AG10803 (cell line): ENCODE results near the gene CAMK2G.

Experiments used
- DNase-seq: peaks from one replicate; pipeline ENCODE4 v3.0.0; 2010; ENCODE audit warnings: low read depth
- H3K4me3 ChIP-seq: 2 replicates; pipeline ENCODE4 v1.5.1; 2011; ENCODE audit warnings: mild to moderate bottlenecking, low read length, control low read depth
- TF ChIP-seq, protein P1 (sequence below): conservative IDR thresholded peaks from 2 replicates; pipeline ENCODE4 v1.5.1; 2011; ENCODE audit warnings: mild to moderate bottlenecking, low read length, control low read depth, inconsistent platforms

Gene CAMK2G

DNA sequence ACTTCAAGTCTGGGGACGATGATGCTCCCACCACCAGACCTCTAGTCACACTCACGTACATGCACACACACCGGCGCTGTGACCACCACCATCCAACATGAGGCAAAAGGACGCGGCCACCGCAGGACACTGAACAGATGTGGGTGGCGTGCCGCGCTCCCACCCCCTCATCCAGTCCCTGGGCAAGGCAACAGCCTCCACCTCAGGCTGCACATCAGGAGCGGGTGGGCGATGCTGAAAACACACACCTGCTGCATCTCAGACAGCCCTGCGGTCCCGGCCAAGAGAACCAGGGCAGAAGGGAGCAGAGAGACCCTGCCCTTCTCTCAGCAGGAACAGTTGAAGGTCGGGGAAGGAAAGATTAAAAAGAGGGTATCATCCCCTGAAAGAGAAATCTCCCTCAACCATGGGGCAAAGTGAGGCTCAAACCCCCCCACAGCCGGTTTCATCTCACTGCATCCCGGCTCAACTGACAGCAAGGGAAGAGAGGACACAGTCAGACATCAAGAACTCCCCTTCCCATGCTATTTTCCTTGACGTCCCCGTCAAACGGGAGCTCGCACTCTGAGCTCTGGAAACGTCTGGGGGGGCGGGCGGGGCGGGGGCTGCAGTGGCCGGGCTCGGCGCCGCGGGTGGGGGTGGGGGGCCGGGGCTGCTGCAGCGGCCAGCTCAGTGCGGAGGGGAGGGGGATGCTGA is 1.1 kb downstream of the CAMK2G start:
- peak overlapping the region; percentile 70 for H3K4me3 ChIP-seq
- no peak for DNase-seq
- TF ChIP-seq, protein P1, sequence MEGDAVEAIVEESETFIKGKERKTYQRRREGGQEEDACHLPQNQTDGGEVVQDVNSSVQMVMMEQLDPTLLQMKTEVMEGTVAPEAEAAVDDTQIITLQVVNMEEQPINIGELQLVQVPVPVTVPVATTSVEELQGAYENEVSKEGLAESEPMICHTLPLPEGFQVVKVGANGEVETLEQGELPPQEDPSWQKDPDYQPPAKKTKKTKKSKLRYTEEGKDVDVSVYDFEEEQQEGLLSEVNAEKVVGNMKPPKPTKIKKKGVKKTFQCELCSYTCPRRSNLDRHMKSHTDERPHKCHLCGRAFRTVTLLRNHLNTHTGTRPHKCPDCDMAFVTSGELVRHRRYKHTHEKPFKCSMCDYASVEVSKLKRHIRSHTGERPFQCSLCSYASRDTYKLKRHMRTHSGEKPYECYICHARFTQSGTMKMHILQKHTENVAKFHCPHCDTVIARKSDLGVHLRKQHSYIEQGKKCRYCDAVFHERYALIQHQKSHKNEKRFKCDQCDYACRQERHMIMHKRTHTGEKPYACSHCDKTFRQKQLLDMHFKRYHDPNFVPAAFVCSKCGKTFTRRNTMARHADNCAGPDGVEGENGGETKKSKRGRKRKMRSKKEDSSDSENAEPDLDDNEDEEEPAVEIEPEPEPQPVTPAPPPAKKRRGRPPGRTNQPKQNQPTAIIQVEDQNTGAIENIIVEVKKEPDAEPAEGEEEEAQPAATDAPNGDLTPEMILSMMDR, result no peak

DNA sequence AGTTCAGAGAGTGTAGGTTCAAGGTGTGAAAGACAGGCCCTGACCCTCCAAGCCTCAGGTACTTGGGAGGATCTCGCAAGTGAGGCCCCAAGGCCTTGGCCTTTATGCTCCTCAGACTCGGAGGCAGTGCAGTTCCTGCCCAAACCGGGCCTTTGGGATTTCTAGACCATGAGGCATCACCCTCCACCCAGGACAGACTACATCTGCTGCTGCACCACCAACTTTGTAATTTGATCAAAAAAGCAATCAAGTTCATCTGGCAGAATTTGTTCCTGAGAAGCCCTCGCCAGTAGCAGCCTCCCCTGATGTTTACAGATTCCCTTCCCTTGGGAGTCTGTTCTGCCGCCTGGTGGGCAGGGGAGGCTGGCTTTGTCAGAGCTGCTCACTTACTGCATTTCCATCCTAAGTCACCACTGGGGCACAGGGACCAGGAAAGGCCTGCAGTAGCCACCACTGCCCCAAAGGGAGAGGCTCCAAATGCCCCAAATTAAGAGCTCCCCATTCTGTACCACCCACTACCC is 2.1 kb downstream of the CAMK2G start:
- TF ChIP-seq, protein P1, result peak; percentile 53
- peak overlapping the region; percentile 70 for H3K4me3 ChIP-seq
- peak; percentile 59 for DNase-seq

DNA sequence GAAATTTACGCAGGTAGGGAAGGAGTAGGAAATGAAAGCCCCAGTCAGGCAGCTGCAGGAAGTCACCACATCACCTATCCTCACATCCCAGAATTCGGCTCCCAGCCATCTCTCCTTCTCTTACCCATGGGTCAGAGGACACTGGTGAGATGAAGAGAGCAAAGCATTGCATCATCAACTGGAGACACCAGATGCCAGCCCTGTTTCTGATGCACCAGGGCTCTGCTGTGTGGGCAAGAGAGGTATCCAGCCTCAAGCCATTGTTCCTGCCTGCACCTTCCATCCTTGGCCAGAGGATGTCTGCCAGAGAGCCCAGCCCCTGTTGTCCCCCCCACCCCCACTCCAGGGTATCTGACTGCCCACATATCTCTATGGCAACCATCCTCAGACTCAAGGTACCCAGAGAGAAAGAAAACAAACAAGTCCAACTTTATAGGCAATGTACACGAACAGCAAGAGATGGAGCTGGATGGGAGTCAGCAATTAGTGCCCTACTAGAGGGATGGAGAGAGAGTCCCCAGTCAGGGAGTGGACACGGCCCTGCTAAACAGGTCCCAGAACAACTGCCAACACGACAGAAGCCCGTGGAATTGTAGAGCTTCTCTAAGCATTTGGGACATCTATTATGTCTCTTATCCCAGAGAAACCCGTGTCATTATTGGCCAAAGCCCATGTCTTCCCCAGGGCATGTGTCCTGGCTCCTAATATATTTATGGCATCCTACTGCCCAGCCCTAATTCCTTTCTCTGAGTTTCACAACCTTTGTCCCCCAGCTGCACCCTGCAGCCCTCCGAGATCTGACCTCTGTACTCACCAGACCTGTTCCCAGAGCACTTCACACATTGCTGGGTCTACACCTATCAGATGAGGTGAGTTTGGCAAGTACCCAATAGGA is 2.8 kb downstream of the CAMK2G start:
- DNase-seq, result no peak
- H3K4me3 ChIP-seq, result peak overlapping the region; percentile 70
- TF ChIP-seq, protein P1, result no peak

DNA sequence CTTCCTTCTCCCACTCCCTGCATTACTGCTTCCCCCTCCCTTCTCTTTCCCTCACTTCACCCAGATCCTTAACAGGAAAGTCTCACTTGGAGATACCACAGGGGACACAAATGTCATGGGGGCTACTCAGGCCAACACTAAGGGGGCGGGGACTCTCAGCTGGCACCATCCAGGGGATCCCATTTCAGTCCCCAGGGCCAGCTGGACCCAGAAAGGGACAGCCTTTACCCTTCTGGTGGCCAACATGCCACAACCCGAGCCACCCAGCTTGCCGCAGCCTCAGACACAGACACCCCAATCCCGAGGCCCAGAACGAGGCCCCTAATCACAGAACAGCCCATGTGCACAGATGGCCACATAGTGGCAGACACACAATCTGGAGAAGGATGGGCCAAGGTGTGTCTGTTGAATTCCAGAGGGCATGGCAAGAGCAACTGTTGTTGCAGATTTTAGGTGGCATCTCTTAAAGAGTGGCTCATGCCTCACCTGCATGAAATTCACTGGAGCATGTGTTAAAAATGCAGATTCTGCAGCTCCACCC is 5.6 kb downstream of the CAMK2G start:
- TF ChIP-seq, protein P1, result no peak
- no peak overlapping the region for H3K4me3 ChIP-seq
- DNase-seq, result no peak

DNA sequence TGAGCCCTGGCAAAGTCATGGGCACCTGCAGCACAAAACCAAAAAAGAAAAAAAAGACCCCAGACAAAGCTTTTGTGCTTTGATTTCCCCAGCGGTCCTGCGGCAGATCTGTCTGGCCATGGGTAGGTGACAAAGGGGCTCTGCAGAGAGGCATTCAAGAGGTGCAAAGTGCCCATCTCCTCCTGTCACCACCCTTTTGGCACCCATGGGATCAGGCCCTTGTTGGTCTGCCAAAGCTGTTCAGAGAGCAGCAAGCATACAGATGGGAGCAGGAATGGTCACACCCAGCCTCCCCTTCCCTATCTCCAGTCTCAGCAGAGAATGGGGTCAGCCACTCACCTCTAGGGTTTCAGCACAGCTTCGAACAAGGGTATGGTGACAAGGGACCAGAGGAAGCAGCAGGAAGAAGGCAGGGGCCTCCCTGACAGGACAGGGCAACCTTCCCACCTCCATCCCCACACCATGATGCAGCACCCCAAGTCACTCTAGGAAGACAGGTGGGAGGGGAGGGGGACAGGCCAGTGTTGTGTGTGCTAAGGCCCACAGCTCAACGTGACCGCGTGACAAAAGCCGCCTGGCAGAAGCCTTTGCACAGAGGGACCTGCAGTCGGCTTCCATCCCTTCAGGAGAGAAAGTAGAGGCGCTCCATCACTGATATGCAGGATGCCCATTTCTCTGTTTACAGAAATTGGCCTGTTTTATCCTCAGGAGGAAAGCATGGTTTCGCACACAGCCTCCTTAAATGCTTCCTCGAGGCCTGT is 6.3 kb downstream of the CAMK2G start:
- TF ChIP-seq, protein P1, result no peak
- H3K4me3 ChIP-seq, result no peak overlapping the region
- no peak for DNase-seq

DNA sequence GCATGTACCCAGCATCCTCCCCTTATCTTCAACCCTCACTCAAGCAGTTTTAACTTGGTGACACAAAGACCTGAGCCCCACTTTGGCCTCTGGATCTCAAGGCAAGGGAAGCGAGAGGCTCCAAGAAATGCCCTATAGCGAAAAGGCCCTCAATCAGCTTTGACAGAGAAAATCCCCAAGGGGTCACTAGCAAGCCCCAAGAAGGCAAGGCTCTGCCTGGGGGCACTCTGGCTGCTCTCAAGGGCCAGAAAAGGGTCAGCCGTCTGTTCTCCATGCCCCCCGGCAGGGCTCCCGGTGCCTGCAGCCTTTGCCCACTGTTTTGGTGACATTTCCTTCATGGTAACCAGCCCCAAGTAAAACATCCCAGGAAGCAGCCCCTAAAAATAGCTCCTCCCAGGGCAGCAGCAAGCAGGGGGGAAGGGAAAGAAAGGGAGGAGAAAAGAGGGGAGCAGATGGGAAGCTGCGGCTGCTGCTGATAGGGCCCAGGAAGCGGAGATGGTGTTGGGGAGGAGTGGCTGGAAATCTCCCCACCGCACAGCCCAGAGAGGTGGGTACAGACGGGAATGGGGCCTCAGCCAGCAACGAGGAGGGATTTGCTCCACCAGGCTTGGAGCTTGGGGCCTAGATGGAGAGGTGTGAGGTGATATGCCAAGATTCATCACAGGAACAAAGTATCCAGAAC is 7.1 kb downstream of the CAMK2G start:
- DNase-seq, result no peak
- no peak overlapping the region for H3K4me3 ChIP-seq
- TF ChIP-seq, protein P1, result no peak
